OCI-LY1 (cell line): ENCODE results near the gene GBX1.

ENCODE experiments used
- H2AFZ ChIP-seq: fragments of 200-600 bp; sonication (generic), shearing (Covaris generic); 2 replicates; pipeline ENCODE4 v1.6.0; 2014; ENCODE audit warnings: antibody characterized with exemption, mild to moderate bottlenecking, low read length
- H3F3A ChIP-seq: fragments of 200-600 bp; sonication (generic), shearing (Covaris generic); 2 replicates; pipeline ENCODE4 v1.6.0; 2014; ENCODE audit warnings: mild to moderate bottlenecking, antibody characterized with exemption, low read length, moderate library complexity; ENCODE audit not compliant: insufficient read depth
- H3K27ac ChIP-seq: fragments of 200-600 bp; sonication (generic); 2 replicates; pipeline ENCODE4 v1.5.1; 2014; ENCODE audit warnings: low read length, mixed run types, mild to moderate bottlenecking, low read depth; ENCODE audit not compliant: poor library complexity, severe bottlenecking
- H3K27me3 ChIP-seq: fragments of 200-600 bp; sonication (generic); 2 replicates; pipeline ENCODE4 v1.6.0; 2014; ENCODE audit warnings: antibody characterized with exemption, mild to moderate bottlenecking, low read length, moderate library complexity; ENCODE audit not compliant: insufficient read depth
- H3K36me3 ChIP-seq: fragments of 200-600 bp; sonication (generic); 2 replicates; pipeline ENCODE4 v1.6.1; 2014; ENCODE audit warnings: mild to moderate bottlenecking, antibody characterized with exemption, low read length, moderate library complexity, mixed read lengths; ENCODE audit not compliant: insufficient read depth
- H3K4me1 ChIP-seq: fragments of 200-600 bp; sonication (generic); 2 replicates; pipeline ENCODE4 v1.5.1; 2014; ENCODE audit warnings: mild to moderate bottlenecking, low read length, moderate library complexity; ENCODE audit not compliant: insufficient read depth, severe bottlenecking
- H3K4me2 ChIP-seq: fragments of 200-600 bp; sonication (generic), shearing (Covaris generic); 2 replicates; pipeline ENCODE4 v1.6.1; 2014; ENCODE audit warnings: low read length
- H3K4me3 ChIP-seq: fragments of 200-600 bp; sonication (generic); 2 replicates; pipeline ENCODE4 v1.5.1; 2014; ENCODE audit warnings: low read length, low read depth, mild to moderate bottlenecking, mixed read lengths; ENCODE audit not compliant: poor library complexity, severe bottlenecking
- H3K79me2 ChIP-seq: fragments of 200-600 bp; shearing (Covaris generic); 2 replicates; pipeline ENCODE4 v1.6.1; 2016; ENCODE audit warnings: mixed run types, low read length, mixed read lengths; ENCODE audit not compliant: insufficient read depth
- H3K9ac ChIP-seq: fragments of 200-600 bp; sonication (generic), shearing (Covaris generic); 2 replicates; pipeline ENCODE4 v1.6.1; 2014; ENCODE audit warnings: mild to moderate bottlenecking, low read length, mixed read lengths
- H3K9me2 ChIP-seq: fragments of 200-600 bp; sonication (generic), shearing (Covaris generic); 2 replicates; pipeline ENCODE4 v1.6.1; 2014; ENCODE audit warnings: low read depth, mild to moderate bottlenecking, low read length, mixed read lengths
- H3K9me3 ChIP-seq: fragments of 200-600 bp; shearing (Covaris generic); 2 replicates; pipeline ENCODE4 v1.6.1; 2014; ENCODE audit warnings: low read length, mixed read lengths
- H4K20me1 ChIP-seq: fragments of 200-600 bp; sonication (generic), shearing (Covaris generic); 2 replicates; pipeline ENCODE4 v1.6.0; 2016; ENCODE audit warnings: mild to moderate bottlenecking, low read length; ENCODE audit not compliant: insufficient read depth
- EZH2 ChIP-seq: fragments of 200-600 bp; sonication (generic), shearing (Covaris generic); IDR thresholded peaks from 2 replicates; pipeline ENCODE4 v1.8.0; 2017; ENCODE audit warnings: borderline replicate concordance, mixed run types, mild to moderate bottlenecking, antibody characterized with exemption, low read length, moderate library complexity, mixed read lengths
- TF ChIP-seq, protein P1 (sequence below): fragments of 200-600 bp; sonication (generic), shearing (Covaris generic); IDR thresholded peaks from 2 replicates; pipeline ENCODE4 v1.5.1; 2017; ENCODE audit warnings: mild to moderate bottlenecking, antibody characterized with exemption, low read length, moderate library complexity, mixed read lengths

Gene GBX1

DNA sequence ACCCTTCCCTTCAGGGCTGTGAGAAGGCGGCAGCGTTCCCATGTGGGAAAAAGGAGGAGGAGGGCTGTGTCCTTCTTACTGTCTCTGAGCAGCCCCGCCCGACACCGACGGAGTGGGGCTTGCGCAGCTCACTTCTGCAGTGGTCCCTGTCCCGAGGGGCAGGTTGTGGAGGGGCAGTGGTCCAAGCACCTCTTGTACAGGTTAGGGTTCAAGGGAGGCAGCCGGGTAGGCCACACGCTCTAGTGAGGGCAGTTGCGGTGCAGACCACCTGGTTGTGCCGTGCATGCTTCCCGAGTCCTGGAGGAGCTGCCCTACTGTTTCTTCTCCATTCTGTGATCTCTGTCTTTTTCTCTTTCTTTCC, 48.5 kb downstream of the GBX1 start:
- Histone ChIP-seq H3K4me3 (no peak overlapping the region), H3K27me3 (no peaks in the 10 kb centered on the region), H3K36me3 (no peaks in the 10 kb centered on the region), H3K4me2 (no peak overlapping the region), H3K9me3 (no peaks in the 10 kb centered on the region), H3K9me2 (no peaks in the 10 kb centered on the region), H3K27ac (no peak overlapping the region), H3F3A (no peaks in the 10 kb centered on the region), H3K4me1 (peaks cover 9% of the 10 kb centered on the region), H4K20me1 (no peaks in the 10 kb centered on the region), H3K9ac (no peak overlapping the region), H2AFZ (no peak overlapping the region), H3K79me2 (no peaks in the 10 kb centered on the region)
- no peak for TF ChIP-seq EZH2
- TF ChIP-seq, protein P1, sequence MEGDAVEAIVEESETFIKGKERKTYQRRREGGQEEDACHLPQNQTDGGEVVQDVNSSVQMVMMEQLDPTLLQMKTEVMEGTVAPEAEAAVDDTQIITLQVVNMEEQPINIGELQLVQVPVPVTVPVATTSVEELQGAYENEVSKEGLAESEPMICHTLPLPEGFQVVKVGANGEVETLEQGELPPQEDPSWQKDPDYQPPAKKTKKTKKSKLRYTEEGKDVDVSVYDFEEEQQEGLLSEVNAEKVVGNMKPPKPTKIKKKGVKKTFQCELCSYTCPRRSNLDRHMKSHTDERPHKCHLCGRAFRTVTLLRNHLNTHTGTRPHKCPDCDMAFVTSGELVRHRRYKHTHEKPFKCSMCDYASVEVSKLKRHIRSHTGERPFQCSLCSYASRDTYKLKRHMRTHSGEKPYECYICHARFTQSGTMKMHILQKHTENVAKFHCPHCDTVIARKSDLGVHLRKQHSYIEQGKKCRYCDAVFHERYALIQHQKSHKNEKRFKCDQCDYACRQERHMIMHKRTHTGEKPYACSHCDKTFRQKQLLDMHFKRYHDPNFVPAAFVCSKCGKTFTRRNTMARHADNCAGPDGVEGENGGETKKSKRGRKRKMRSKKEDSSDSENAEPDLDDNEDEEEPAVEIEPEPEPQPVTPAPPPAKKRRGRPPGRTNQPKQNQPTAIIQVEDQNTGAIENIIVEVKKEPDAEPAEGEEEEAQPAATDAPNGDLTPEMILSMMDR: no peak

DNA sequence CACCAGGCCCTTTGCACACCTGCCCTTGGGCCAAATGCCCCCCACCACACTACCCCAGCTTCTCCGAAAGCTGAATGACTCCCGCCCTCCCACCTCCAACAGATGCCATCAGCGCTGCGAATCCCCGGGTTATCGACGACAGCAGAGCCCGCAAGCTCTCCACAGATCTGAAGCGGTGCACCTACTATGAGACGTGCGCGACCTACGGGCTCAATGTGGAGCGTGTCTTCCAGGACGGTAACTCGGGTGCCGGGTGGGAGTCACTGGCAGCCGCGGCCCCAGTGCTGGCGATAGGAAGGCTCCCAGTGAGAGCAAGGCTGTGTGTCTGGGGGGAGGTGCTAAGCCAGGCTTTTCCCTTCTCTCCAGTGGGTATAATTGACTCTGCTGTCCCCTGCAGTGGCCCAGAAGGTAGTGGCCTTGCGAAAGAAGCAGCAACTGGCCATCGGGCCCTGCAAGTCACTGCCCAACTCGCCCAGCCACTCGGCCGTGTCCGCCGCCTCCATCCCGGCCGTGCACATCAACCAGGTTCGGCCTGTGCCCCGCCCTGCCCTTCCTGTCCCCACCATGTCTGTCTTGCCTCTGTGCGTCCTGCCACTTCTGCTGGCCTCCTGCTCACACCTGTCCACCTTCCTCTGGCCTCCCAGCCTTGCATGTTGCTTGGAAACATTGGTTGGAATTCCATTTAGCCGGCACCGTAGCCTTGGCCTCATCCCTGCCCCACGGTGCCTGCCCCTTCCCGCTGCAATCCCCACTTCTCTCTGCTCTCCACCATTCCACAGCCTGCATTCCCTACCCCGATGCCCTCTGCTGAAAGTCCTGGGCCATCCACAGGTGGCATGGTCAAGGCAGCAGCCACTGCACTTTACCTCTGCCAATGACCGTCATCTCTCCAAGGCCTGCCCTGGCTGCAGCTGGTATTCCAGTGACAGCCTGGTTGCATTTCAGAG, 49.1 kb downstream of the GBX1 start:
- Histone ChIP-seq H3K36me3 (no peaks in the 10 kb centered on the region), H3K9me3 (no peaks in the 10 kb centered on the region), H3K27ac (no peak overlapping the region), H2AFZ (no peak overlapping the region), H3K9me2 (no peaks in the 10 kb centered on the region), H3K4me2 (peak overlapping the region; percentile 5; the same call in 1 of the 2 replicates), H3K4me3 (no peak overlapping the region), H3K4me1 (peaks cover 9% of the 10 kb centered on the region), H3F3A (no peaks in the 10 kb centered on the region), H4K20me1 (no peaks in the 10 kb centered on the region), H3K9ac (no peak overlapping the region), H3K27me3 (no peaks in the 10 kb centered on the region), H3K79me2 (no peaks in the 10 kb centered on the region)
- TF ChIP-seq, protein P1: no peak
- no peak for TF ChIP-seq EZH2

DNA sequence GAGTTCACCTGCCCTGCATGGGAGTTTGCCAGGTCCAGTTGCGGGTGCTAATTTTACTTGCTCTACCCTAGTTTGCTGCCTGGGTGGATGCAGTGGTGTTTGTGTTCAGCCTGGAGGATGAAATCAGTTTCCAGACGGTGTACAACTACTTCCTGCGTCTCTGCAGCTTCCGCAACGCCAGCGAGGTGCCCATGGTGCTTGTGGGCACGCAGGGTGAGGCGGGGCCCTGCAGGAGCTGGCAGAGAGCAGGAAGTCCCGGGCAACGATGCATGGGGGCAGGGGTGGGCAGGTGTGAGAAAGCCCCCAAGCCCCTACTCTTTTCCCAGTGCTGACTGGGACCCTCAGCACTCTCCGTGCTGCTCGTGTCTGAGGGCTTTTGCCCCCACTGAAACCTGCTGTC, 49.9 kb downstream of the GBX1 start:
- no peak for TF ChIP-seq EZH2
- TF ChIP-seq, protein P1: no peak
- peak overlapping the region; percentile 5; the same call in 1 of the 2 replicates for H3K4me2 ChIP-seq
- peaks cover 9% of the 10 kb centered on the region for H3K4me1 ChIP-seq
- no peak overlapping the region for H3K27ac ChIP-seq
- no peaks in the 10 kb centered on the region for H3K36me3 ChIP-seq
- no peak overlapping the region for H3K9ac ChIP-seq
- H3K79me2 ChIP-seq: no peaks in the 10 kb centered on the region
- no peaks in the 10 kb centered on the region for H3K9me2 ChIP-seq
- H3F3A ChIP-seq: no peaks in the 10 kb centered on the region
- H2AFZ ChIP-seq: no peak overlapping the region
- peak overlapping the region; percentile 14 for H3K4me3 ChIP-seq
- H3K9me3 ChIP-seq: no peaks in the 10 kb centered on the region
- no peaks in the 10 kb centered on the region for H4K20me1 ChIP-seq
- H3K27me3 ChIP-seq: 0 out of 2 replicates have a peak, but pooled peaks cover under 1% of the 10 kb centered on the region
